H1 (cell line): ENCODE data around the gene NAA38.

Experiments used
- CTCF ChIP-seq, 3 experiments: IDR thresholded peaks; 1 replicate in 2 of 3; 2 replicates in 1 of 3; pipeline versions ENCODE4 v1.5.1 to v1.6.1; 2011; ENCODE audit warnings: low read length in 3 of 3, mild to moderate bottlenecking in 3 of 3, inconsistent platforms in 2 of 3, low read depth in 1 of 3, moderate library complexity in 1 of 3; ENCODE audit not compliant: insufficient read depth in 1 of 3; ENCODE audit errors: control extremely low read depth in 1 of 3
- EZH2 ChIP-seq: fragments of 200-600 bp; sonication (generic); IDR thresholded peaks from 2 replicates; pipeline ENCODE4 v1.7.1; 2012; ENCODE audit warnings: low read depth, mild to moderate bottlenecking, moderate library complexity, low read length, inconsistent platforms; ENCODE audit not compliant: severe bottlenecking
- KDM1A ChIP-seq: fragments of 200-600, 300-600 bp; sonication (generic); IDR thresholded peaks from 2 replicates; pipeline ENCODE4 v1.7.1; 2016; ENCODE audit warnings: mild to moderate bottlenecking, low read length, borderline replicate concordance
- RBBP5 ChIP-seq: IDR thresholded peaks from 2 replicates; pipeline ENCODE4 v1.7.1; 2012; ENCODE audit warnings: low read depth, mild to moderate bottlenecking, inconsistent platforms, low read length, moderate library complexity, borderline replicate concordance
- TCF12 ChIP-seq: IDR thresholded peaks from 2 replicates; pipeline ENCODE4 v1.6.1; 2011; ENCODE audit warnings: low read depth, mild to moderate bottlenecking, low read length
- YY1 ChIP-seq: IDR thresholded peaks from 2 replicates; pipeline ENCODE4 v1.6.1; 2011; ENCODE audit warnings: low read depth, mild to moderate bottlenecking, low read length

GRCh38 chr17:7897773-7898172 is 40.4 kb upstream of the NAA38 start:
- peak in 1 of 3 experiments; percentile 11; a peak in 2 of 4 replicates for TF ChIP-seq CTCF (IDR thresholded peaks at IDR 0.05; ENCODE audit: control extremely low read depth in 1 of 3, insufficient read depth in 1 of 3, low read depth in 1 of 3, low read length in 3 of 3)
- no peak for TF ChIP-seq KDM1A
- TF ChIP-seq YY1: no peak
- TF ChIP-seq RBBP5: no peak
- TF ChIP-seq EZH2: no peak
- no peak for TF ChIP-seq TCF12
